Neuronal stem cell (in vitro differentiated cells): ENCODE results near the gene BRINP2.

Experiments used
- DNase-seq: peaks from one replicate; pipeline ENCODE4 v3.0.0-alpha.2; 2013; ENCODE audit warnings: low spot score
- H2AFZ ChIP-seq: one replicate; pipeline ENCODE4 v1.6.1; 2013; ENCODE audit warnings: mild to moderate bottlenecking, low read length, inconsistent platforms
- H2AK5ac ChIP-seq: 2 replicates; pipeline ENCODE4 v1.6.1; 2013; ENCODE audit warnings: low read depth, mild to moderate bottlenecking, inconsistent platforms, low read length, moderate library complexity, mixed read lengths
- H2BK120ac ChIP-seq: 2 replicates; pipeline ENCODE4 v1.6.1; 2013; ENCODE audit warnings: low read depth, mild to moderate bottlenecking, inconsistent platforms, low read length, moderate library complexity, mixed read lengths
- H2BK12ac ChIP-seq: one replicate; pipeline ENCODE4 v1.6.1; 2013; ENCODE audit warnings: low read length, inconsistent platforms
- H2BK15ac ChIP-seq: 2 replicates; pipeline ENCODE4 v1.6.1; 2013; ENCODE audit warnings: mild to moderate bottlenecking, low read length, inconsistent platforms, mixed read lengths
- H2BK5ac ChIP-seq: one replicate; pipeline ENCODE4 v1.6.1; 2013; ENCODE audit warnings: inconsistent platforms, mild to moderate bottlenecking, low read length, moderate library complexity
- H3K14ac ChIP-seq: one replicate; pipeline ENCODE4 v1.6.1; 2013; ENCODE audit warnings: low read length, inconsistent platforms
- H3K18ac ChIP-seq: 2 replicates; pipeline ENCODE4 v1.6.1; 2013; ENCODE audit warnings: low read length, inconsistent platforms
- H3K23ac ChIP-seq: 2 replicates; pipeline ENCODE4 v1.6.1; 2013; ENCODE audit warnings: low read depth, mild to moderate bottlenecking, mixed read lengths, low read length, inconsistent platforms; ENCODE audit not compliant: poor library complexity
- H3K27ac ChIP-seq: replicated peaks from 3 replicates; pipeline ENCODE4 v1.5.1; 2013; ENCODE audit warnings: low read length, inconsistent platforms
- H3K27me3 ChIP-seq, 3 experiments: 2 replicates each; pipeline ENCODE4 v1.6.1; 2013; ENCODE audit warnings: low read length in 3 of 3, mild to moderate bottlenecking in 2 of 3, inconsistent platforms in 1 of 3, low read depth in 1 of 3, mixed read lengths in 1 of 3, moderate library complexity in 1 of 3; ENCODE audit not compliant: control insufficient read depth in 3 of 3, insufficient read depth in 3 of 3
- H3K36me3 ChIP-seq, 2 donors: replicated peaks in 1 of 2; 2 replicates each; pipeline ENCODE4 v1.6.1; 2013; ENCODE audit warnings: low read length in 2 of 2; ENCODE audit not compliant: control insufficient read depth in 2 of 2, insufficient read depth in 2 of 2
- H3K4ac ChIP-seq: 2 replicates; pipeline ENCODE4 v1.6.1; 2013; ENCODE audit warnings: inconsistent platforms, mild to moderate bottlenecking, low read length, moderate library complexity
- H3K4me1 ChIP-seq, 2 donors: 1 replicate in 1 of 2; 2 replicates in 1 of 2; pipeline ENCODE4 v1.6.1; 2013; ENCODE audit warnings: low read length in 2 of 2, low read depth in 1 of 2; ENCODE audit not compliant: control insufficient read depth in 2 of 2, insufficient read depth in 1 of 2
- H3K4me2 ChIP-seq: one replicate; pipeline ENCODE4 v1.6.1; 2013; ENCODE audit warnings: mild to moderate bottlenecking, low read length, inconsistent platforms; ENCODE audit not compliant: insufficient read depth, poor library complexity, severe bottlenecking
- H3K4me3 ChIP-seq, 2 donors: 2 replicates each; pipeline ENCODE4 v1.5.1; 2013; ENCODE audit warnings: low read length in 2 of 2, mild to moderate bottlenecking in 2 of 2, inconsistent platforms in 1 of 2, moderate library complexity in 1 of 2
- H3K79me1 ChIP-seq: one replicate; pipeline ENCODE4 v1.6.1; 2013; ENCODE audit warnings: low read depth, mild to moderate bottlenecking, inconsistent platforms, low read length, moderate library complexity
- H3K9ac ChIP-seq: one replicate; pipeline ENCODE4 v1.6.1; 2013; ENCODE audit warnings: mild to moderate bottlenecking, low read depth, low read length, inconsistent platforms; ENCODE audit not compliant: poor library complexity
- H3K9me3 ChIP-seq, 2 donors: replicated peaks in 1 of 2; 2 replicates each; pipeline versions ENCODE3 to v1.6.1; 2013; ENCODE audit warnings: low read length in 2 of 2, mild to moderate bottlenecking in 2 of 2, inconsistent platforms in 1 of 2, low read depth in 1 of 2, mixed read lengths in 1 of 2, moderate library complexity in 1 of 2; ENCODE audit not compliant: control insufficient read depth in 2 of 2, insufficient read depth in 1 of 2
- H4K8ac ChIP-seq: one replicate; pipeline ENCODE4 v1.6.1; 2013; ENCODE audit warnings: low read depth, mild to moderate bottlenecking, inconsistent platforms, low read length, moderate library complexity
- H4K91ac ChIP-seq: one replicate; pipeline ENCODE4 v1.6.1; 2013; ENCODE audit warnings: low read length, low read depth, mild to moderate bottlenecking, inconsistent platforms; ENCODE audit not compliant: poor library complexity
- WGBS, 2 donors: extraction: QIAGEN DNeasy Blood & Tissue Kit; methylation state at CpG; one replicate each; pipeline ENCODE4 v1.1.7; 2013; ENCODE audit warnings: missing lambda C conversion rate in 2 of 2, mixed read lengths in 1 of 2; ENCODE audit not compliant: insufficient read length in 2 of 2, insufficient replicate concordance in 1 of 2; ENCODE audit errors: extremely low coverage in 2 of 2; 5-methylcytosine and 5-hydroxymethylcytosine counted together

Gene BRINP2

GRCh38 chr1:177165069-177165439 lies 5.7 kb upstream of the BRINP2 start:
- WGBS, 2 donors = no CpG with 5 or more reads among the region's 9 CpGs
- Histone ChIP-seq H3K27ac (no peak overlapping the region), H3K79me1 (peaks cover 2% of the 10 kb centered on the region), H3K18ac (no peak overlapping the region), H3K9ac (no peak overlapping the region), H3K9me3 (no peaks in the 10 kb centered on the region), H3K36me3 (no peaks in the 10 kb centered on the region), H4K91ac (no peak overlapping the region), H2BK12ac (no peak overlapping the region), H3K4me3 (peak overlapping the region in 1 of 2 donors; percentile 94), H2BK5ac (peak overlapping the region; percentile 90), H3K4me2 (peak overlapping the region; percentile 82), H2BK120ac (no peak overlapping the region), H3K23ac (no peak overlapping the region), H4K8ac (no peak overlapping the region), H3K4ac (no peak overlapping the region), H2AFZ (peak overlapping the region; percentile 88), H3K27me3 (peaks cover 0 to 63% (median 6%) of the 10 kb centered on the region in 3 experiments), H3K4me1 (peaks cover 0 to 5% of the 10 kb centered on the region in 2 donors), H3K14ac (no peak overlapping the region), H2BK15ac (no peak overlapping the region), H2AK5ac (no peak overlapping the region)
- DNase-seq = no peak

GRCh38 chr1:177171536-177172123 lies 872 bp downstream of the BRINP2 start:
- H3K79me1 ChIP-seq = no peaks in the 10 kb centered on the region
- peaks cover 4 to 49% (median 29%) of the 10 kb centered on the region in 3 experiments for H3K27me3 ChIP-seq
- no peak overlapping the region for H2BK15ac ChIP-seq
- H3K14ac ChIP-seq = no peak overlapping the region
- H2BK120ac ChIP-seq = no peak overlapping the region
- no peak overlapping the region for H3K4ac ChIP-seq
- no peak overlapping the region for H2BK5ac ChIP-seq
- H3K4me3 ChIP-seq = no peak overlapping the region
- H3K4me1 ChIP-seq = peaks cover 0 to 5% of the 10 kb centered on the region in 2 donors
- H3K18ac ChIP-seq = no peak overlapping the region
- no peak overlapping the region for H3K9ac ChIP-seq
- no peak overlapping the region for H2AK5ac ChIP-seq
- no CpG with 5 or more reads among the region's 8 CpGs for WGBS, 2 donors
- H3K4me2 ChIP-seq = peak overlapping the region; percentile 98
- H2BK12ac ChIP-seq = no peak overlapping the region
- H3K9me3 ChIP-seq = no peaks in the 10 kb centered on the region
- no peak overlapping the region for H4K91ac ChIP-seq
- H3K36me3 ChIP-seq = no peaks in the 10 kb centered on the region
- no peak overlapping the region for H4K8ac ChIP-seq
- H2AFZ ChIP-seq = peak overlapping the region; percentile 78
- H3K23ac ChIP-seq = no peak overlapping the region
- no peak for DNase-seq
- H3K27ac ChIP-seq = no peak overlapping the region

GRCh38 chr1:177172272-177172671 lies 1.5 kb downstream of the BRINP2 start:
- no peak overlapping the region for H2BK120ac ChIP-seq
- no CpG with 5 or more reads among the region's 3 CpGs for WGBS, 2 donors
- no peak overlapping the region for H3K9ac ChIP-seq
- no peak overlapping the region for H4K91ac ChIP-seq
- no peak overlapping the region for H2BK5ac ChIP-seq
- H3K79me1 ChIP-seq = no peaks in the 10 kb centered on the region
- H3K4me3 ChIP-seq = no peak overlapping the region
- no peak overlapping the region for H3K18ac ChIP-seq
- no peaks in the 10 kb centered on the region for H3K36me3 ChIP-seq
- no peak for DNase-seq
- H3K4ac ChIP-seq = no peak overlapping the region
- no peaks in the 10 kb centered on the region for H3K9me3 ChIP-seq
- no peak overlapping the region for H3K4me2 ChIP-seq
- no peak overlapping the region for H2BK15ac ChIP-seq
- H2AFZ ChIP-seq = no peak overlapping the region
- H3K14ac ChIP-seq = no peak overlapping the region
- H2BK12ac ChIP-seq = no peak overlapping the region
- H3K4me1 ChIP-seq = peaks cover 0 to 5% of the 10 kb centered on the region in 2 donors
- no peak overlapping the region for H3K23ac ChIP-seq
- no peak overlapping the region for H4K8ac ChIP-seq
- no peak overlapping the region for H3K27ac ChIP-seq
- peaks cover 4 to 47% (median 28%) of the 10 kb centered on the region in 3 experiments for H3K27me3 ChIP-seq
- no peak overlapping the region for H2AK5ac ChIP-seq

GRCh38 chr1:177172866-177173265 lies 2.1 kb downstream of the BRINP2 start:
- WGBS, 2 donors = no CpG with 5 or more reads among the region's 3 CpGs
- peaks cover 4 to 45% (median 28%) of the 10 kb centered on the region in 3 experiments for H3K27me3 ChIP-seq

More at GRCh38 chr1:177172866-177173265, 2.1 kb downstream of the BRINP2 start:
- no peak overlapping the region for H3K4me3 ChIP-seq
- H4K8ac ChIP-seq = no peak overlapping the region
- no peak overlapping the region for H2AK5ac ChIP-seq
- H3K4me2 ChIP-seq = no peak overlapping the region
- H3K9me3 ChIP-seq = no peaks in the 10 kb centered on the region
- no peak overlapping the region for H2BK15ac ChIP-seq
- H2BK120ac ChIP-seq = no peak overlapping the region
- no peak overlapping the region for H3K9ac ChIP-seq
- peaks cover 0 to 5% of the 10 kb centered on the region in 2 donors for H3K4me1 ChIP-seq
- no peak overlapping the region for H3K4ac ChIP-seq
- no peak overlapping the region for H3K14ac ChIP-seq
- H3K79me1 ChIP-seq = no peaks in the 10 kb centered on the region
- no peaks in the 10 kb centered on the region for H3K36me3 ChIP-seq
- DNase-seq = no peak
- H3K23ac ChIP-seq = no peak overlapping the region
- H2BK5ac ChIP-seq = no peak overlapping the region
- H2AFZ ChIP-seq = no peak overlapping the region
- no peak overlapping the region for H3K27ac ChIP-seq
- no peak overlapping the region for H3K18ac ChIP-seq
- H2BK12ac ChIP-seq = no peak overlapping the region
- no peak overlapping the region for H4K91ac ChIP-seq
